MCF 10A (cell line): ENCODE data around the gene TCOF1. TPM values are rescaled to one million over a fixed set of nuclear protein-coding genes. Genes with fewer than 3 reads are reported as not detected.

ENCODE experiments used
- BruUV-seq: library from RNA; stranded (reverse); fragments of 400-500 nt; replicated peaks from 2 replicates; lab custom pipeline; 2021; lab: Mats Ljungman, UMichigan
- CTCF ChIA-PET: fragments of 300-600 bp; sonication (Branson Sonifier 250); formaldehyde crosslinking; extraction: SDS; loops from one replicate; lab custom pipeline; 2021; ENCODE audit warnings: antibody characterized with exemption, inconsistent platforms; lab: Yijun Ruan, JAX
- POLR2A ChIA-PET: fragments of 300-600, 350-650 bp; sonication (Branson Sonifier 250); formaldehyde crosslinking; extraction: SDS; loops from one replicate; lab custom pipeline; 2020; ENCODE audit warnings: antibody characterized with exemption, inconsistent platforms; lab: Yijun Ruan, JAX
- DNase-seq: peaks from one replicate; pipeline ENCODE4 v3.0.0-alpha.2; 2018; ENCODE audit not compliant: unreplicated experiment
- H3K27ac Mint-ChIP-seq: one replicate; pipeline ENCODE4 v1.8.0; 2022; ENCODE audit warnings: mild to moderate bottlenecking, low read depth, mixed read lengths; ENCODE audit not compliant: unreplicated experiment
- H3K27me3 Mint-ChIP-seq: one replicate; pipeline ENCODE4 v1.8.0; 2022; ENCODE audit warnings: mixed read lengths; ENCODE audit not compliant: insufficient read depth, unreplicated experiment
- H3K36me3 Mint-ChIP-seq: one replicate; pipeline ENCODE4 v1.8.0; 2022; ENCODE audit warnings: mild to moderate bottlenecking, moderate library complexity, mixed read lengths; ENCODE audit not compliant: insufficient read depth, unreplicated experiment
- H3K4me1 Mint-ChIP-seq: one replicate; pipeline ENCODE4 v1.8.0; 2022; ENCODE audit warnings: mixed read lengths; ENCODE audit not compliant: insufficient read depth, unreplicated experiment
- H3K4me3 Mint-ChIP-seq: one replicate; pipeline ENCODE4 v1.8.0; 2022; ENCODE audit warnings: mild to moderate bottlenecking, moderate library complexity, mixed read lengths; ENCODE audit not compliant: unreplicated experiment
- H3K9me3 Mint-ChIP-seq: one replicate; pipeline ENCODE4 v1.8.0; 2022; ENCODE audit warnings: mixed read lengths; ENCODE audit not compliant: unreplicated experiment
- intact Hi-C: fragments of 100-400 bp; cut with micrococcal nuclease; formaldehyde crosslinking; loops from 2 replicates; pipeline ENCODE4 v1.14.1; 2022
- total RNA-seq: library from RNA; stranded (reverse); gene quantifications from 2 replicates; pipeline ENCODE4 v1.2.3, GENCODE V29; 2022
- TF ChIP-seq, protein P1 (sequence below): fragments of 200-600 bp; IDR thresholded peaks from one replicate; pipeline ENCODE4 v1.8.0; 2022; ENCODE audit warnings: antibody characterized with exemption, mild to moderate bottlenecking; ENCODE audit not compliant: unreplicated experiment

Gene TCOF1
- total RNA-seq, 1 experiment from 2014 or later: 83.5 TPM

DNA sequence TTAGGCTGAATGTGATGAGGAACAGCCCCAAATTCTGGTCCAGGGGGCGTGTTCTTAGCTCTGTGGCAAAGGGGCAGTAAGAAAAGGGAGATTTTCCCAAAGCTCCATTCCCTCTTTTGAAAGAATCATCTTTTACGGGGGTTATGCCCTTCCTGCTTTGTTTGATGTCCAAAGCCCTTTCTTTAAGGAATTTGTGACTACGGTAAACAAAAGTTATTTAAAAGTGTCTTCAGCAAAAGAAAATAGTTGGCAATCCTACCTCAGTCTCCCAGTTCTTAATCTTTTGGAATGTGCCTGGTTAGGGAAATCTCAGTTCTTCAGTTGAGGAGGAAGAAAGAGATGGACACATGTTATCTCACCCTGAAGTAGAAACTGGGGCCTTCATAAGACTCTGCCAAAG is 30.4 kb upstream of the TCOF1 start:
- Mint-ChIP-seq H3K4me3 (no peak overlapping the region), H3K9me3 (no peaks in the 10 kb centered on the region), H3K36me3 (no peaks in the 10 kb centered on the region), H3K27me3 (no peaks in the 10 kb centered on the region), H3K4me1 (peaks cover 2% of the 10 kb centered on the region), H3K27ac (no peak overlapping the region)
- POLR2A ChIA-PET: interaction anchor here (1.0 kb wide), 1 partner anchor 9 kb away, joined by 4 read pairs; no protein-coding TSS in a partner anchor
- intact Hi-C loops: no loop called here
- no peak for DNase-seq
- no TSS peak for BruUV-seq
- CTCF ChIA-PET: interaction anchor here (0.5 to 1.4 kb wide), 2 partner anchors 8 to 71 kb away, joined by 3 to 10 read pairs; no protein-coding TSS in a partner anchor
- TF ChIP-seq, protein P1, sequence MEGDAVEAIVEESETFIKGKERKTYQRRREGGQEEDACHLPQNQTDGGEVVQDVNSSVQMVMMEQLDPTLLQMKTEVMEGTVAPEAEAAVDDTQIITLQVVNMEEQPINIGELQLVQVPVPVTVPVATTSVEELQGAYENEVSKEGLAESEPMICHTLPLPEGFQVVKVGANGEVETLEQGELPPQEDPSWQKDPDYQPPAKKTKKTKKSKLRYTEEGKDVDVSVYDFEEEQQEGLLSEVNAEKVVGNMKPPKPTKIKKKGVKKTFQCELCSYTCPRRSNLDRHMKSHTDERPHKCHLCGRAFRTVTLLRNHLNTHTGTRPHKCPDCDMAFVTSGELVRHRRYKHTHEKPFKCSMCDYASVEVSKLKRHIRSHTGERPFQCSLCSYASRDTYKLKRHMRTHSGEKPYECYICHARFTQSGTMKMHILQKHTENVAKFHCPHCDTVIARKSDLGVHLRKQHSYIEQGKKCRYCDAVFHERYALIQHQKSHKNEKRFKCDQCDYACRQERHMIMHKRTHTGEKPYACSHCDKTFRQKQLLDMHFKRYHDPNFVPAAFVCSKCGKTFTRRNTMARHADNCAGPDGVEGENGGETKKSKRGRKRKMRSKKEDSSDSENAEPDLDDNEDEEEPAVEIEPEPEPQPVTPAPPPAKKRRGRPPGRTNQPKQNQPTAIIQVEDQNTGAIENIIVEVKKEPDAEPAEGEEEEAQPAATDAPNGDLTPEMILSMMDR: no peak

DNA sequence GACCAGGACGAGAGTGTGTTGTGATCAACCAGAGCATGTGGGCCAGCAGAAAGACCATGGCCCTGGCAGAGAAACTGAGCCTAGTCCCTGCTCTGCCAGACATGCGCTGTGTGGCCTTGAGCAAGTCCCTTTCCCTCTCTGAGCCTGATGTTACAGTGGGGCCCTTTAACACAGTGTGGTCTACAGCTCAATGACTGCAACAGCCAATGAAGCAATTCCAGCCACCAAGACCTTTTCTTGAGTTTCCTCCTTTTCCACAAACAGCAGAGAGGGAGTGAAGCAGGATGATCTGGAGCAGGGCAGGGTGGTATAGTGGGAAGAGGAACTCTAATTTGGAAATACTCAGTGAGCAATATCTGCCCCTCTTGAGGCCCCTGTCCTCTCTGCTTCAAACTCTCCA is 29.0 kb upstream of the TCOF1 start:
- Mint-ChIP-seq H3K27ac (no peak overlapping the region), H3K4me3 (no peak overlapping the region), H3K4me1 (no peaks in the 10 kb centered on the region), H3K27me3 (no peaks in the 10 kb centered on the region), H3K36me3 (no peaks in the 10 kb centered on the region), H3K9me3 (no peaks in the 10 kb centered on the region)
- DNase-seq: no peak
- BruUV-seq: no TSS peak
- POLR2A ChIA-PET: interaction anchor here (1.4 kb wide), 1 partner anchor 29 kb away, joined by 5 read pairs; no protein-coding TSS in a partner anchor
- intact Hi-C loops: no loop called here
- TF ChIP-seq, protein P1: no peak
- CTCF ChIA-PET: interaction anchor here (0.7 to 1.4 kb wide), 3 partner anchors 9 to 82 kb away, joined by 3 to 10 read pairs (median 7); no protein-coding TSS in a partner anchor

DNA sequence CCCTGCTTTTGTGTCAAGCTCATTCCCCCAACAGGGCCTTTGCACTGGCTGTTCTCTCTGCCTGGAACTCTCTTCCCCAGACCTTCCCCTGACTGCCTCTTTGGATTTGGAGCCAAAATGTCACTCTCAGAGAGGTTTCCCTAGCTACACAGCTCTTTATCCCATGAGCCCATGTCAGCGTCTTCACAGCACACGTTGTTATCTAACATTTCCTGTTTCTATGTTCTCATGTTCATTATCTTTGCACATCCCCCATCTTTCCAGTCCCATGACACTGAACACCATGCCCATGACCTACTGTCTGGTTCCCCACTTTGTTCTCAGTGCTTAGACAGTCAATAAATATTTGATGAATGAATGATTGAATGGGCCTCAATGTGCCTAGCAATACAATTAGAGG is 28.5 kb upstream of the TCOF1 start:
- CTCF ChIA-PET: no interaction called here
- BruUV-seq: no TSS peak
- no peak overlapping the region for H3K4me3 Mint-ChIP-seq
- H3K27ac Mint-ChIP-seq: no peak overlapping the region
- DNase-seq: no peak
- TF ChIP-seq, protein P1: no peak
- no peaks in the 10 kb centered on the region for H3K36me3 Mint-ChIP-seq
- no peaks in the 10 kb centered on the region for H3K27me3 Mint-ChIP-seq
- intact Hi-C loops: no loop called here
- POLR2A ChIA-PET: interaction anchor here (1.4 kb wide), 1 partner anchor 30 kb away, joined by 5 read pairs; no protein-coding TSS in a partner anchor
- no peaks in the 10 kb centered on the region for H3K4me1 Mint-ChIP-seq
- no peaks in the 10 kb centered on the region for H3K9me3 Mint-ChIP-seq

DNA sequence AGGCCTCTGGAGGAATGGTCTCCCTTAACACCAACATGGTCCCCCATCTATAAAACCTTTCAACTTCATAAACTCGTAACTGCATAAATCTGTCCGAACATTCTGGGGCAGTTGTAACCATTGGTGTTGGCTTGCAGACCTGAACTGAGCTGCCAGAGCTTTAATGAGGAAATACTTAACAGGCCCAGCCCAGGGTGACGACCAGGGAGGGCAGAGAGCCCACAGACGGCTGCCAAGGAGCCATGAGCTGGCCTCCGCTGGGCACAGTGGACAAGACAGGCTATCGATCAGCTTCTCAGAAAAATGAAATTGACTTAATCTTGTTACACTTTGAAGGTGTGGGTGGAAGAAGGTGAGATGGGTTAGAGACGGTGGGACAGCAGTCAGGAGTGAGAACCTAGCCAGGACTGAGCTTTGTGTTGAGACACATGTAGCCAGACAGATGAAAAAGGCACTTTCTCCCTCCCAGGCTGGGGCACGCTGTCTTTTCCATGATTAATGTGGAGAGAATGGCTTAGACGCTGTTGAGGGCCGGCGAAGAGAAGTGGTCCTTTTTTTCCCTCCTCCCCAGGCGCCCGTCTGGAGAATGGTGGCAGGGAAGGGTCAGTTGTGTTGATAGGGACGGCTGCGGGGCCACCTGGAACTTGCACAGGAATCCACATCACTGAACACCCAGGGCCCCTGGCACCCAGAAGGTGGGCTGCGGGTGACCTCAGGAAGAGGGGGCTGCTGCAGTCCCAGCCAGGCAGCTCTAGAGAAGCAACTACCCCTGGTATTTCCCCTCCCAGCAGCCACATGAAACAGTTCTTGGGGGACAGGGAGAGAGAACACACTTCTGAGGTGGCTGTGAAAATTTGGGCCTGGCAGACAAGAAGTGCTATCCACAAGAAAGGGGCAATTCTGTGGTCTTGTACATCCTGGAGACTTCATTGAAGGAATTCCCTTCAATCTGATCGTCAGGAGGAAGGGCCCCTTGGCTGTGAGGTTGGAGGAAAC is 27.3 kb upstream of the TCOF1 start:
- intact Hi-C loops: no loop called here
- no peaks in the 10 kb centered on the region for H3K27me3 Mint-ChIP-seq
- H3K4me1 Mint-ChIP-seq: no peaks in the 10 kb centered on the region
- CTCF ChIA-PET: interaction anchor here (0.7 to 1.1 kb wide), 2 partner anchors 20 to 59 kb away, joined by 3 to 5 read pairs; no protein-coding TSS in a partner anchor
- no peaks in the 10 kb centered on the region for H3K9me3 Mint-ChIP-seq
- H3K36me3 Mint-ChIP-seq: no peaks in the 10 kb centered on the region
- DNase-seq: no peak
- POLR2A ChIA-PET: interaction anchor here (1.3 kb wide), 1 partner anchor 20 kb away, joined by 5 read pairs; no protein-coding TSS in a partner anchor
- H3K27ac Mint-ChIP-seq: no peak overlapping the region
- TF ChIP-seq, protein P1: no peak
- H3K4me3 Mint-ChIP-seq: no peak overlapping the region
- BruUV-seq: no TSS peak
